Endothelial cell of umbilical vein (primary cell): ENCODE data around the gene KCNJ4. TPM values are rescaled to one million over a fixed set of nuclear protein-coding genes. Genes with fewer than 3 reads are reported as not detected.

Experiments used
- BruUV-seq: library from RNA; stranded (reverse); fragments of 400-500 nt; replicated peaks from 2 replicates; lab custom pipeline; 2021; lab: Mats Ljungman, UMichigan
- CTCF ChIA-PET: fragments of 300-600, 350-600 bp; sonication (Branson Sonifier 250); formaldehyde crosslinking; loops from one replicate; lab custom pipeline; 2021; ENCODE audit warnings: antibody characterized with exemption, inconsistent platforms; lab: Charles Lee
- POLR2A ChIA-PET: fragments of 300-600, 350-600 bp; sonication (Branson Sonifier 250); formaldehyde crosslinking; loops from one replicate; lab custom pipeline; 2021; ENCODE audit warnings: antibody characterized with exemption, inconsistent platforms; lab: Charles Lee
- DNase-seq: peaks from one replicate; pipeline ENCODE4 v3.0.0-alpha.2; 2011; ENCODE audit warnings: low read depth, low spot score
- FAIRE-seq: peaks from 2 replicates; lab custom pipeline; 2011; peaks lifted over from hg19 to GRCh38; lab: Jason Lieb, UNC
- H2AFZ ChIP-seq: 2 replicates; pipeline ENCODE4 v1.6.0; 2012; ENCODE audit warnings: low read depth, low read length, control low read depth, inconsistent platforms
- H3K27ac ChIP-seq: 2 replicates; pipeline ENCODE4 v1.5.1; 2011; ENCODE audit warnings: low read depth, mild to moderate bottlenecking, control low read depth, low read length, moderate library complexity; ENCODE audit not compliant: insufficient read depth
- H3K27me3 ChIP-seq, 2 experiments: 2 replicates each; pipeline versions ENCODE4 v1.6.0 to v1.6.1; 2011; ENCODE audit warnings: low read length in 2 of 2, mixed read lengths in 1 of 2; ENCODE audit not compliant: control insufficient read depth in 2 of 2, insufficient read depth in 2 of 2
- H3K36me3 ChIP-seq, 2 experiments: 2 replicates in 1 of 2; 3 replicates in 1 of 2; pipeline ENCODE4 v1.5.1; 2011; ENCODE audit warnings: low read length in 2 of 2, mild to moderate bottlenecking in 1 of 2, moderate library complexity in 1 of 2; ENCODE audit not compliant: control insufficient read depth in 2 of 2, insufficient read depth in 2 of 2; ENCODE audit errors: extremely low read depth in 1 of 2
- H3K4me1 ChIP-seq: 3 replicates; pipeline ENCODE4 v1.5.1; 2011; ENCODE audit warnings: mild to moderate bottlenecking, low read length; ENCODE audit not compliant: control insufficient read depth, insufficient read depth; ENCODE audit errors: extremely low read depth
- H3K4me2 ChIP-seq: 2 replicates; pipeline ENCODE4 v1.6.1; 2011; ENCODE audit warnings: low read length, control low read depth, mixed read lengths; ENCODE audit not compliant: insufficient read depth
- H3K4me3 ChIP-seq, 3 experiments: fragments of 200-600 bp in 1 of 3; sonication (generic), shearing (Covaris generic) in 1 of 3; replicated peaks in 1 of 3; 2 replicates each; pipeline ENCODE4 v1.5.1; 2011 to 2016; ENCODE audit warnings: control low read depth in 3 of 3, low read length in 3 of 3, mild to moderate bottlenecking in 2 of 3, inconsistent platforms in 1 of 3, low read depth in 1 of 3, moderate library complexity in 1 of 3; ENCODE audit not compliant: insufficient read depth in 1 of 3
- H3K79me2 ChIP-seq: 2 replicates; pipeline ENCODE4 v1.6.0; 2012; ENCODE audit warnings: low read length, inconsistent platforms; ENCODE audit not compliant: control insufficient read depth, insufficient read depth
- H3K9ac ChIP-seq: replicated peaks from 2 replicates; pipeline ENCODE3; 2011; ENCODE audit warnings: low read length, control low read depth; ENCODE audit not compliant: insufficient read depth; ENCODE audit errors: extremely low read depth
- H3K9me1 ChIP-seq: replicated peaks from 3 replicates; pipeline ENCODE4 v1.6.0; 2011; ENCODE audit warnings: mild to moderate bottlenecking, low read length; ENCODE audit not compliant: control insufficient read depth, insufficient read depth; ENCODE audit errors: extremely low read depth
- H3K9me3 ChIP-seq: replicated peaks from 2 replicates; pipeline ENCODE4 v1.5.1; 2012; ENCODE audit warnings: low read length, inconsistent platforms; ENCODE audit not compliant: control insufficient read depth, insufficient read depth
- H4K20me1 ChIP-seq: replicated peaks from 2 replicates; pipeline ENCODE3; 2011; ENCODE audit warnings: mild to moderate bottlenecking, low read length; ENCODE audit not compliant: control insufficient read depth, insufficient read depth; ENCODE audit errors: extremely low read depth
- EZH2 ChIP-seq: IDR thresholded peaks from 2 replicates; pipeline ENCODE4 v1.6.1; 2012; ENCODE audit warnings: borderline replicate concordance, low read depth, mild to moderate bottlenecking, moderate library complexity, low read length, inconsistent platforms; ENCODE audit not compliant: severe bottlenecking
- FOS ChIP-seq: IDR thresholded peaks from 2 replicates; pipeline ENCODE4 v1.6.1; 2011; ENCODE audit warnings: mild to moderate bottlenecking, low read length, moderate library complexity, borderline replicate concordance; ENCODE audit not compliant: insufficient read depth
- GATA2 ChIP-seq: IDR thresholded peaks from 2 replicates; pipeline ENCODE4 v1.7.0; 2011; ENCODE audit warnings: low read depth, mild to moderate bottlenecking, moderate library complexity, mixed read lengths, low read length; ENCODE audit not compliant: insufficient read length, insufficient read depth
- JUN ChIP-seq: IDR thresholded peaks from 2 replicates; pipeline ENCODE4 v1.6.1; 2011; ENCODE audit warnings: borderline replicate concordance, low read depth; ENCODE audit not compliant: insufficient read length, insufficient read depth
- MAX ChIP-seq: IDR thresholded peaks from 2 replicates; pipeline ENCODE4 v1.6.1; 2011; ENCODE audit not compliant: insufficient read depth, insufficient read length
- MYC ChIP-seq: IDR thresholded peaks from one replicate; pipeline ENCODE4 v1.6.1; 2011; ENCODE audit warnings: mild to moderate bottlenecking, low read depth, low read length
- POLR2A ChIP-seq: IDR thresholded peaks from 2 replicates; pipeline ENCODE4 v1.6.1; 2012; ENCODE audit warnings: low read depth, mild to moderate bottlenecking, control low read depth, low read length
- POLR2AphosphoS5 ChIP-seq: IDR thresholded peaks from 2 replicates; pipeline ENCODE4 v1.6.1; 2012; ENCODE audit warnings: low read depth, mild to moderate bottlenecking, control low read depth, low read length, moderate library complexity; ENCODE audit not compliant: insufficient read depth
- dilution Hi-C: fragments of 300-500 bp; cut with MboI; formaldehyde crosslinking; loops from one replicate; pipeline ENCODE4 v1.15.0; 2019; ENCODE audit warnings: low sequenced_read_pairs; ENCODE audit not compliant: extremely low pct_ligation_motif_present
- intact Hi-C: fragments of 100-400 bp; cut with micrococcal nuclease; formaldehyde crosslinking; loops from one replicate; pipeline ENCODE4 v1.10.0; 2022
- polyA plus RNA-seq, 4 experiments: library from polyadenylated mRNA; depleted of rRNA in 3 of 4; stranded (reverse) in 3 of 4; unstranded in 1 of 4; fragments of >200 nt; gene quantifications; 2 replicates each; pipeline versions ENCODE4 v1.2.1 to v1.2.3, GENCODE V29; 2011 to 2012; ENCODE audit warnings: missing spikeins in 1 of 4
- total RNA-seq: library from RNA; stranded (reverse); gene quantifications from 2 replicates; pipeline ENCODE4 v1.2.3, GENCODE V29; 2021
- TF ChIP-seq, protein P1 (sequence below), 2 donors: IDR thresholded peaks; 1 replicate in 1 of 2; 2 replicates in 1 of 2; pipeline ENCODE4 v1.5.1; 2011; ENCODE audit warnings: low read length in 2 of 2, mild to moderate bottlenecking in 2 of 2, moderate library complexity in 2 of 2, control low read depth in 1 of 2, inconsistent platforms in 1 of 2, low read depth in 1 of 2; ENCODE audit not compliant: insufficient read depth in 1 of 2; ENCODE audit errors: extremely low read depth in 1 of 2

KCNJ4 gene
- total and polyA plus RNA-seq, 2 donors (not counting 3 experiments of a cell fraction or from before 2014, with no cell fraction given), result not detected

DNA sequence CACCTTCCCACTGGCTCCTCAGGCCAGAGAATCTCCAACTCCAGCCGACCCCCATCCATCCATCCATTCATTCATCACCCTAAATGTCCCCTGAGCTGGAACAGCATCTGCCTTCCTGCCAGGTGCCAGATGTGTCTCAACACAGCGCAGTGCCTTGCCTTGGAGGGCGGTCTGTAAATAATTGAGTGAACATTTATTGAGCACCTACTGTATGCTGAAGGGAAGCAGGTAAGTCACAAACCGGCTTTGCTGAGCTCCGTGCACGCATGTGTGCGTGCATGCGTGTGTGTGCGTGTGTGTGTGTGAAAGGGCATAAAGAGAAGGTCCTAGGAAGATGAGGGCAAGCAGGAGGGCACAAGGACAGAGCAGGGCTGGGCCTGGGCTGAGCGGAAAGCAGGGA lies 10.2 kb downstream of the KCNJ4 start:
- no peaks in the 10 kb centered on the region for H3K4me1 ChIP-seq
- H3K27ac ChIP-seq, result no peak overlapping the region
- dilution Hi-C loops (no loop called here), intact Hi-C loops (no loop called here)
- ChIA-PET CTCF (interaction anchor here (1.5 kb wide), 1 partner anchor 8 kb away, joined by 4 read pairs; no protein-coding TSS in a partner anchor), POLR2A (no interaction called here)
- no peaks in the 10 kb centered on the region for H3K9me1 ChIP-seq
- H3K4me3 ChIP-seq, result no peak overlapping the region
- no peak overlapping the region for H3K4me2 ChIP-seq
- TF ChIP-seq EZH2, result no peak
- no peak for TF ChIP-seq JUN
- TF ChIP-seq MYC, result no peak
- no peak for TF ChIP-seq FOS
- no peak for TF ChIP-seq POLR2AphosphoS5
- TF ChIP-seq GATA2, result no peak
- TF ChIP-seq, protein P1, sequence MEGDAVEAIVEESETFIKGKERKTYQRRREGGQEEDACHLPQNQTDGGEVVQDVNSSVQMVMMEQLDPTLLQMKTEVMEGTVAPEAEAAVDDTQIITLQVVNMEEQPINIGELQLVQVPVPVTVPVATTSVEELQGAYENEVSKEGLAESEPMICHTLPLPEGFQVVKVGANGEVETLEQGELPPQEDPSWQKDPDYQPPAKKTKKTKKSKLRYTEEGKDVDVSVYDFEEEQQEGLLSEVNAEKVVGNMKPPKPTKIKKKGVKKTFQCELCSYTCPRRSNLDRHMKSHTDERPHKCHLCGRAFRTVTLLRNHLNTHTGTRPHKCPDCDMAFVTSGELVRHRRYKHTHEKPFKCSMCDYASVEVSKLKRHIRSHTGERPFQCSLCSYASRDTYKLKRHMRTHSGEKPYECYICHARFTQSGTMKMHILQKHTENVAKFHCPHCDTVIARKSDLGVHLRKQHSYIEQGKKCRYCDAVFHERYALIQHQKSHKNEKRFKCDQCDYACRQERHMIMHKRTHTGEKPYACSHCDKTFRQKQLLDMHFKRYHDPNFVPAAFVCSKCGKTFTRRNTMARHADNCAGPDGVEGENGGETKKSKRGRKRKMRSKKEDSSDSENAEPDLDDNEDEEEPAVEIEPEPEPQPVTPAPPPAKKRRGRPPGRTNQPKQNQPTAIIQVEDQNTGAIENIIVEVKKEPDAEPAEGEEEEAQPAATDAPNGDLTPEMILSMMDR (IDR thresholded peaks at IDR 0.05; ENCODE audit: extremely low read depth in 1 of 2, insufficient read depth in 1 of 2, low read depth in 1 of 2, low read length in 2 of 2), result no peak
- TF ChIP-seq POLR2A, result no peak
- TF ChIP-seq MAX, result no peak
- H3K36me3 ChIP-seq, result no peaks in the 10 kb centered on the region
- no peaks in the 10 kb centered on the region for H3K79me2 ChIP-seq
- H3K9ac ChIP-seq, result no peak overlapping the region
- H3K9me3 ChIP-seq, result no peaks in the 10 kb centered on the region
- BruUV-seq, result no TSS peak
- H2AFZ ChIP-seq, result no peak overlapping the region
- H3K27me3 ChIP-seq, result peaks cover 4% of the 10 kb centered on the region in 2 experiments
- H4K20me1 ChIP-seq, result no peaks in the 10 kb centered on the region
- no peak for FAIRE-seq
- no peak for DNase-seq
